ENCODE data around the gene FAM169A.
A peak's percentile ranks its signal among the peaks of the same experiment; 100 is the strongest.
"Not testable (repeated sequence)": the region's sequence is repeated elsewhere in the genome, so short reads cannot be mapped to it uniquely, and the experiment has no call there.

FAM169A gene, protein sequence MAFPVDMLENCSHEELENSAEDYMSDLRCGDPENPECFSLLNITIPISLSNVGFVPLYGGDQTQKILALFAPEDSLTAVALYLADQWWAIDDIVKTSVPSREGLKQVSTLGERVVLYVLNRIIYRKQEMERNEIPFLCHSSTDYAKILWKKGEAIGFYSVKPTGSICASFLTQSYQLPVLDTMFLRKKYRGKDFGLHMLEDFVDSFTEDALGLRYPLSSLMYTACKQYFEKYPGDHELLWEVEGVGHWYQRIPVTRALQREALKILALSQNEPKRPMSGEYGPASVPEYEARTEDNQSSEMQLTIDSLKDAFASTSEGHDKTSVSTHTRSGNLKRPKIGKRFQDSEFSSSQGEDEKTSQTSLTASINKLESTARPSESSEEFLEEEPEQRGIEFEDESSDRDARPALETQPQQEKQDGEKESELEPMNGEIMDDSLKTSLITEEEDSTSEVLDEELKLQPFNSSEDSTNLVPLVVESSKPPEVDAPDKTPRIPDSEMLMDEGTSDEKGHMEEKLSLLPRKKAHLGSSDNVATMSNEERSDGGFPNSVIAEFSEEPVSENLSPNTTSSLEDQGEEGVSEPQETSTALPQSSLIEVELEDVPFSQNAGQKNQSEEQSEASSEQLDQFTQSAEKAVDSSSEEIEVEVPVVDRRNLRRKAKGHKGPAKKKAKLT

DNA sequence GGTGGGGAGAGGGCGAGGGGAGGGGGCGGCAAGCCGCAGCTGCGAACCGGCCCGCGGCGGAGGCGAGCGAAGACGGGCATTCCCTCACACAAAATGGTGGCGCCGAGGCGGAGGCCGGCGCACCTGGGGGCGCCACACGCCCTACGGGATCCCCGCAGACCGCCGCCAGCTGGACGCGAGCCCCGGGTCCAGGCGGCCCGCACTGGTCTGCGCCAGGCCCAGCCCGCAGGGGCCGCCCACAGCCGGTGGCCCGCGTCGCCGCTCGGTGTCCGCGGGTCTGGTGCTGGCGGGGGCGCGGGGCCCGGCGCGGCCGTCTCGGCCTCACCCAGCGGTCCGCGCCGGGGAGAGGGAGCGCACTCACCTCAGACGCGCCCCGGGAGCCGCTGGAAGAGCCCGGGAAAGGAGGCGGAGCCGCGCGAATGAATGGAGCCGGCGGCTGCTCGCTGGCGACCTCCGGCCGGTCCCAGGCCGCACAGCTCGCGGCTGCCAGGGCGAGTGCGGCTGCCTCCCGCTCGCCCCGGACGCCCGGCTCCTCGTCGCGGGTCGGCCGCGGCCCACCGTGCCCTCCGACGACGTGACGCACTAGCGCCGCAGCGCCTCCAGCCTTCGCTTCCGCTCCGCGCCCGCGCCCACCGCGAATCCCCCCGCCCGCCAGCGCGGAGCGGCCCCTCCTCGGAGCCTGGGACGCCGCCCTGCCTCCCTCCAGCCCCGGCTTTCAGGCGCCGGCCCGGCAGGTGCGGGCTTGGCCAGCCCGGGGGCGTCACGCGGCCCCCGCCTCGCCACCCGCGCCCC is at the start of gene FAM169A:
Gene FAM169A (minus strand): TSS at position 584 of the 792 bp plus-strand sequence. CDS start 24,711 bp downstream, outside the sequence.
- peak; percentile 28 for DNase-seq
- Mint-ChIP-seq H3K36me3 (peaks cover 0 to 3% of the 10 kb centered on the region in 2 donors), H3K4me3 (peak within 1 kb of the TSS; percentile 87 to 89), H3K27me3 (peaks cover 3 to 15% of the 10 kb centered on the region in 2 donors), H3K9me3 (no peaks in the 10 kb centered on the region), H3K27ac (peak within 1 kb of the TSS; percentile 91), H3K4me1 (peaks cover 15 to 19% of the 10 kb centered on the region in 2 donors)
- ATAC-seq (replicated peaks): peak; percentile 75 to 76

GRCh38 chr5:74915488-74915887 is 49.3 kb upstream of the FAM169A start:
- DNase-seq (no peak), ATAC-seq (replicated peaks) (no peak)
- H3K27me3 Mint-ChIP-seq: peaks cover 23 to 28% of the 10 kb centered on the region in 2 donors
- no peaks in the 10 kb centered on the region for H3K4me1 Mint-ChIP-seq
- H3K4me3 Mint-ChIP-seq: no peak overlapping the region
- peaks cover 1% of the 10 kb centered on the region in 2 donors for H3K9me3 Mint-ChIP-seq
- no peaks in the 10 kb centered on the region for H3K36me3 Mint-ChIP-seq
- no peak overlapping the region for H3K27ac Mint-ChIP-seq

DNA sequence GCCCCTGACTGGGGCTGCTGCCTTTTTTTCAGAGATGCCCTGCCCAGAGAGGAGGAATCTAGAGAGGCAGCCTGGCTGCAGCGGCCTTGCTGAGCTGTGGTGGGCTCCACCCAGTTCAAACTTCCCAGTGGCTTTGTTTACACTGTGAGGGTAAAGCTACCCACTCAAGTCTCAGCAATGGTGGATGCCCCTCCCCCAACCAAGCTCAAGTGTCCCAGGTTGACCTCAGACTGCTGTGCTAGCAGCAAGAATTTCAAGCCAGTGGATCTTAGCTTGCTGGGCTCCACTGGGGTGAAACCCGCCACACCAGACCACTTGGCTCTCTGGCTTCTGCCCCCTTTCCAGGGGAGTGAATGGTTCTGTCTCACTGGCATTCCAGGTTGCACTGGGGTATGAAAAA is 45.2 kb upstream of the FAM169A start:
- not testable (repeated sequence) for H3K4me1 Mint-ChIP-seq; DNase-seq; H3K27ac Mint-ChIP-seq; H3K36me3 Mint-ChIP-seq; H3K4me3 Mint-ChIP-seq; ATAC-seq (replicated peaks)
- peaks cover 48% of the 10 kb centered on the region in 2 donors for H3K27me3 Mint-ChIP-seq
- H3K9me3 Mint-ChIP-seq: peaks cover 6 to 19% of the 10 kb centered on the region in 2 donors

GRCh38 chr5:74909888-74910287 is 43.7 kb upstream of the FAM169A start:
- not testable (repeated sequence) for H3K27ac Mint-ChIP-seq; ATAC-seq (replicated peaks); H3K4me1 Mint-ChIP-seq; H3K4me3 Mint-ChIP-seq; H3K36me3 Mint-ChIP-seq; DNase-seq
- Mint-ChIP-seq H3K27me3 (peaks cover 42 to 43% of the 10 kb centered on the region in 2 donors), H3K9me3 (peaks cover 6 to 19% of the 10 kb centered on the region in 2 donors)

DNA sequence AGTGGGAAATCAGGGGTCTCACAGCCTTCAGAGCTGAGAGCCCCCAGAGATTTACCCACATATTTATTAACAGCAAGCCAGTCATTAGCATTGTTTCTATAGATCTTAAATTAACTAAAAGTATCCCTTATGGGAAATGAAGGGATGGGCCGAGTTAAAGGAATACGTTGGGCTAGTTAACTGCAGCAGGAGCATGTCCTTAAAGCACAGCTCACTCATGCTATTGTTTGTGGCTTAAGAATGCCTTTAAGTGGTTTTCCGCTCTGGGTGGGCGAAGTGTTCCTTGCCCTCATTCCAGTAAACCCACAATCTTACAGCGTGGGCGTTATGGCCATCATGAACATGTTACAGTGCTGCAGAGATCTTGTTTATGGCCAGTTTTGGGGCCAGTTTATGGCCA is 42.0 kb upstream of the FAM169A start:
- peaks cover 33 to 36% of the 10 kb centered on the region in 2 donors for H3K27me3 Mint-ChIP-seq
- not testable (repeated sequence) for H3K4me1 Mint-ChIP-seq, H3K4me3 Mint-ChIP-seq

GRCh38 chr5:74904713-74905112 is 38.5 kb upstream of the FAM169A start:
- not testable (repeated sequence) for DNase-seq; ATAC-seq (replicated peaks); H3K36me3 Mint-ChIP-seq; H3K4me3 Mint-ChIP-seq; H3K27ac Mint-ChIP-seq; H3K4me1 Mint-ChIP-seq
- Mint-ChIP-seq H3K9me3 (peaks cover 3 to 11% of the 10 kb centered on the region in 2 donors), H3K27me3 (peaks cover 17 to 20% of the 10 kb centered on the region in 2 donors)

More for the DNA sequence above, 42.0 kb upstream of the FAM169A start:
- H3K36me3 Mint-ChIP-seq; DNase-seq; H3K27ac Mint-ChIP-seq; ATAC-seq (replicated peaks): not testable (repeated sequence)
- H3K9me3 Mint-ChIP-seq: peaks cover 6 to 19% of the 10 kb centered on the region in 2 donors

- no peak overlapping the region for H3K27ac Mint-ChIP-seq
- peaks cover 6 to 8% of the 10 kb centered on the region in 2 donors for H3K27me3 Mint-ChIP-seq
- H3K4me3 Mint-ChIP-seq: no peak overlapping the region
- no peaks in the 10 kb centered on the region for H3K9me3 Mint-ChIP-seq
- peak; percentile 6 for DNase-seq
- peak; percentile 75 to 94 for ATAC-seq (replicated peaks)
- H3K4me1 Mint-ChIP-seq: no peaks in the 10 kb centered on the region
- H3K36me3 Mint-ChIP-seq: no peaks in the 10 kb centered on the region
These were observed 37.1 kb upstream of the FAM169A start for GRCh38 chr5:74903165-74903787.

DNA sequence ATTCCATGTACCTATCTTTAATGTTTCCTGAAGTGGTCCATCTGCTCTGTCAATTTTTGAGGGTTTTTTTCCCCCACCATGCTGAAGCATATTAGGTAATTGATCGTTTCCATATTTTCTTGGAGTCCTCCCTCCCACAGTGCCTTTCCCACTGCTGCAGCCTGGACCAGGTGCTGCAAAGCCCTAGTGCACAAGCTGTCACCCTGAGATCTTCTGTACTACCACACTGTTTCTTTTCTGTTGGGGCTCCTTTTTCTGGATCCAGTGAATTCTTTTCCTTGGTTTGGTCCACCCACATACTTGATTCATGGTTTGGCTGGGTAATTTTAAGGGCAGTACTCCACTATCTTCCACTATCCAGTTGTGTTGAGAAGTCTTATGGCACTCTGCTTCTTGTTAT is 30.9 kb upstream of the FAM169A start:
- H3K27me3 Mint-ChIP-seq: peaks cover 5 to 6% of the 10 kb centered on the region in 2 donors
- no peak for ATAC-seq (replicated peaks)

GRCh38 chr5:74895906-74896305 is 29.7 kb upstream of the FAM169A start:
- Mint-ChIP-seq H3K9me3 (peaks cover 4 to 10% of the 10 kb centered on the region in 2 donors), H3K4me1 (no peaks in the 10 kb centered on the region), H3K4me3 (no peak overlapping the region), H3K27ac (no peak overlapping the region), H3K36me3 (no peaks in the 10 kb centered on the region), H3K27me3 (peaks cover 5 to 6% of the 10 kb centered on the region in 2 donors)
- no peak for ATAC-seq (replicated peaks)
- DNase-seq: no peak

More for the DNA sequence above, 30.9 kb upstream of the FAM169A start:
- H3K4me3 Mint-ChIP-seq: no peak overlapping the region
- DNase-seq: no peak
- no peaks in the 10 kb centered on the region for H3K36me3 Mint-ChIP-seq
- H3K27ac Mint-ChIP-seq: no peak overlapping the region
- H3K4me1 Mint-ChIP-seq: no peaks in the 10 kb centered on the region
- H3K9me3 Mint-ChIP-seq: peaks cover 4 to 10% of the 10 kb centered on the region in 2 donors

GRCh38 chr5:74894351-74894750 is 28.2 kb upstream of the FAM169A start:
- Mint-ChIP-seq H3K9me3 (peaks cover 4 to 10% of the 10 kb centered on the region in 2 donors), H3K4me1 (peaks cover 5 to 6% of the 10 kb centered on the region in 2 donors), H3K27ac (no peak overlapping the region)

DNA sequence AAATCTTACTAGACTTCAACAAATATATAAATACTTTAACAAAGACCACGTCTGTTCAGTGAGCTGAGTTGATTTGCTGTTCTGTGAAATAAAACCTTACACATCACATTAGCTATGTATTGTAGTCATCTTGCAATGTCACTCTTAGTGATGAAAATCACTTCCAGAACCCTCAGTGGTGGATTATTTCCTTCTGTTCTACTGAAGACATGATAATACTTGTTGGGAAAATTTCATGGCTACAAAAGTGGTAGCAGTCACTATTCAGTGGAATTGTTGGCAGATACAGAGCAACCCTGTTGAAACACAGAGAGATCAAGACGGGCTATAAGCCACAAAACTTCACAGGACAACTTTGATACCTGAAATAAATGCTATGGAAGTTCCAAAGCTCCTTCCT is 26.7 kb upstream of the FAM169A start:
- H3K4me3 Mint-ChIP-seq: no peak overlapping the region
- peaks cover 10% of the 10 kb centered on the region in 2 donors for H3K4me1 Mint-ChIP-seq
- no peak overlapping the region for H3K27ac Mint-ChIP-seq
- H3K9me3 Mint-ChIP-seq: peaks cover 6 to 10% of the 10 kb centered on the region in 2 donors
- DNase-seq (no peak), ATAC-seq (replicated peaks) (no peak)
- no peaks in the 10 kb centered on the region for H3K36me3 Mint-ChIP-seq
- H3K27me3 Mint-ChIP-seq: peaks cover 6 to 10% of the 10 kb centered on the region in 2 donors

More at GRCh38 chr5:74894351-74894750, 28.2 kb upstream of the FAM169A start:
- Mint-ChIP-seq H3K27me3 (peaks cover 5 to 6% of the 10 kb centered on the region in 2 donors), H3K4me3 (no peak overlapping the region), H3K36me3 (no peaks in the 10 kb centered on the region)
- no peak for ATAC-seq (replicated peaks)
- DNase-seq: no peak

DNA sequence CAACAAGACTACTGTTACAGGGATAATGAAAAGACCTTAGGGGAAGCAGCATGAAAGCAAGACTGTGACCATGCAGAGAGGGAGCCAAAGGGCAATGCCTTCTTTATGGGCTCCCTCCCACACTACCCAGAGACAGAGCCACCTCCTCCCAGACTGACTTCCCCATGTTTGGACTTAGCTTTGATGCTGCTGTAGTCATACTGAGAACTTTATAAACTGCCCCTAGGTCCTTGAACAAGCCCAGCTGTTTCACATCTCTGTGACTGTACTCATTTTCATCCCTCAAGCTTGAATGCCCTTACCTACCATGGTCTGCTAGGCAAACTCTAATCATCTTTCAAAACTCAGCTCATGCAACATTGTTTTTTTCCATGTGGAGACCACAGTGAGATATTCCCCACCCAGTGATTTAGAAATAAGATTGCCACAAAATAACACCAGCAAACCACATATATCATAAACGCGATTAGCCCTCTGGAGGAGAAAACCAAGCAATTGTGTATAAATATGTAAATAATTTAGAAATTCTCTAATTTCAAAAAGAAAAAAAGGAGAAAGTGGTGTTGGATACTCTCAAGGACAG is 23.4 kb upstream of the FAM169A start:
- peaks cover 4 to 9% of the 10 kb centered on the region in 2 donors for H3K27me3 Mint-ChIP-seq
- H3K4me3 Mint-ChIP-seq: no peak overlapping the region
- peak; percentile 58 for DNase-seq
- peak overlapping the region; percentile 59 for H3K27ac Mint-ChIP-seq
- peak; percentile 98 for ATAC-seq (replicated peaks)
- peaks cover 4% of the 10 kb centered on the region in 2 donors for H3K9me3 Mint-ChIP-seq
- H3K4me1 Mint-ChIP-seq: peaks cover 10% of the 10 kb centered on the region in 2 donors
- no peaks in the 10 kb centered on the region for H3K36me3 Mint-ChIP-seq

DNA sequence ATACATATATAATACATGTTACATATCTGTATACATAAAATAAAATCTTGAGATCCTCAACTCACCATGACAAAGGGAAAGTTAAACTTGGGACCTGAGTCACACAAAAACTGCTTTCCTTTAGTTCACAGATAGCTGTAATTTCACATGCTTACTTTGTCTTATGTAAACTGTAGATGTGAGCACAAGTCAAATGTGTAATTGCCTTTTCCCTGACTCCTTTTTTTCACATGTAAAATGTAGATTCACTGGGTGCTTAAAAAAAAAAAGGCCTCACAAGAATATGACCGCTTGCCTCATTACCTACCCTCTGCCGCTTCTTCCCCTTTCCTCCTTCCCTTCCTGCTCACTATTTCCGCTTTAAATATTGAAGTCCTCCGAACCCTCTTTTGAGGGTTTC is 21.9 kb upstream of the FAM169A start:
- no peak for ATAC-seq (replicated peaks)
- no peak for DNase-seq
- no peak overlapping the region for H3K4me3 Mint-ChIP-seq
- H3K9me3 Mint-ChIP-seq: peaks cover 0 to 2% of the 10 kb centered on the region in 2 donors
- no peak overlapping the region for H3K27ac Mint-ChIP-seq
- H3K36me3 Mint-ChIP-seq: no peaks in the 10 kb centered on the region
- H3K27me3 Mint-ChIP-seq: peaks cover 0 to 5% of the 10 kb centered on the region in 2 donors
- peaks cover 10% of the 10 kb centered on the region in 2 donors for H3K4me1 Mint-ChIP-seq

All from stimulated activated naive B cell treated with anti-CD40 and anti-IgM and Interleukin-4, amounts not matched to agents 10 μg/mL and 1 μg/mL and 100 μg/mL, for 72 hours (primary cell).